HUES64 (cell line): ENCODE measurements around the gene FARP2.

Experiments
- H3K27ac ChIP-seq: 2 replicates; pipeline ENCODE4 v1.7.0; 2013; ENCODE audit warnings: low read depth, low read length, inconsistent platforms
- H3K27me3 ChIP-seq: 2 replicates; pipeline ENCODE4 v1.6.1; 2013; ENCODE audit warnings: mild to moderate bottlenecking, low read length; ENCODE audit not compliant: insufficient read depth
- H3K36me3 ChIP-seq: 2 replicates; pipeline ENCODE4 v1.6.1; 2013; ENCODE audit warnings: mild to moderate bottlenecking, low read length; ENCODE audit not compliant: insufficient read depth
- H3K4me1 ChIP-seq: 2 replicates; pipeline ENCODE4 v1.6.1; 2013; ENCODE audit warnings: mild to moderate bottlenecking, low read length, moderate library complexity; ENCODE audit not compliant: insufficient read depth
- H3K4me3 ChIP-seq: 2 replicates; pipeline ENCODE4 v1.5.1; 2013; ENCODE audit warnings: mild to moderate bottlenecking, low read length, moderate library complexity
- H3K9ac ChIP-seq: 2 replicates; pipeline ENCODE4 v1.6.1; 2013; ENCODE audit warnings: mild to moderate bottlenecking, low read depth, low read length
- H3K9me3 ChIP-seq: 2 replicates; pipeline ENCODE4 v1.6.1; 2013; ENCODE audit warnings: low read depth, low read length; ENCODE audit not compliant: insufficient read depth
- WGBS: fragments of 150-250, 120-280 bp; methylation state at CpG from one replicate; pipeline ENCODE4 v1.1.7; 2013; ENCODE audit warnings: missing lambda C conversion rate; 5-methylcytosine and 5-hydroxymethylcytosine counted together

Gene FARP2

GRCh38 chr2:241540771-241541561, 184.9 kb downstream of the FARP2 start:
- peak overlapping the region; percentile 57; the same call in 1 of the 2 replicates for H3K9ac ChIP-seq
- H3K4me1 ChIP-seq: no peaks in the 10 kb centered on the region
- peak overlapping the region; percentile 66 for H3K4me3 ChIP-seq
- no peaks in the 10 kb centered on the region for H3K9me3 ChIP-seq
- peaks cover 37% of the 10 kb centered on the region for H3K27me3 ChIP-seq
- WGBS: 15% methylated on average over 68 of the region's 68 CpGs
- no peak overlapping the region for H3K27ac ChIP-seq
- H3K36me3 ChIP-seq: no peaks in the 10 kb centered on the region

GRCh38 chr2:241541564-241542277, 185.6 kb downstream of the FARP2 start:
- 19% methylated on average over 62 of the region's 62 CpGs for WGBS
- Histone ChIP-seq H3K9ac (no peak overlapping the region), H3K4me1 (0 out of 2 replicates have a peak, but pooled peaks cover 1% of the 10 kb centered on the region), H3K4me3 (peak overlapping the region; percentile 45), H3K9me3 (no peaks in the 10 kb centered on the region), H3K27me3 (peaks cover 37% of the 10 kb centered on the region), H3K27ac (no peak overlapping the region), H3K36me3 (no peaks in the 10 kb centered on the region)

- H3K27me3 ChIP-seq: peaks cover 37% of the 10 kb centered on the region
- no peak overlapping the region for H3K9ac ChIP-seq
- no peaks in the 10 kb centered on the region for H3K9me3 ChIP-seq
- 0 out of 2 replicates have a peak, but pooled peaks cover 7% of the 10 kb centered on the region for H3K4me1 ChIP-seq
- no peak overlapping the region for H3K4me3 ChIP-seq
- WGBS: 89% methylated on average over 15 of the region's 15 CpGs
- no peak overlapping the region for H3K27ac ChIP-seq
- H3K36me3 ChIP-seq: no peaks in the 10 kb centered on the region
These were observed 186.2 kb downstream of the FARP2 start for GRCh38 chr2:241542278-241542605.
